Skeletal muscle satellite cell (primary cell): ENCODE results near the gene SPEF1.

ENCODE experiments used
- H3K27me3 ChIP-seq: 2 replicates; pipeline ENCODE4 v1.7.0; 2013; ENCODE audit warnings: low read length; ENCODE audit not compliant: control insufficient read depth, insufficient read depth
- H3K36me3 ChIP-seq: 2 replicates; pipeline ENCODE4 v1.7.0; 2013; ENCODE audit warnings: mild to moderate bottlenecking, control low read depth, low read length; ENCODE audit not compliant: insufficient read depth
- H3K4me1 ChIP-seq: 2 replicates; pipeline ENCODE4 v1.7.0; 2013; ENCODE audit warnings: low read length; ENCODE audit not compliant: control insufficient read depth, insufficient read depth
- H3K4me2 ChIP-seq: 2 replicates; pipeline ENCODE4 v1.7.0; 2013; ENCODE audit warnings: mild to moderate bottlenecking, low read length
- H3K4me3 ChIP-seq: 2 replicates; pipeline ENCODE4 v1.7.0; 2013; ENCODE audit warnings: low read length
- H3K9ac ChIP-seq: 2 replicates; pipeline ENCODE4 v1.7.0; 2013; ENCODE audit warnings: mild to moderate bottlenecking, low read depth, low read length, moderate library complexity
- H3K9me3 ChIP-seq: replicated peaks from 2 replicates; pipeline ENCODE4 v1.7.0; 2013; ENCODE audit warnings: mild to moderate bottlenecking, control low read depth, low read length

Gene SPEF1

GRCh38 chr20:3785240-3786125 is 4.2 kb upstream of the SPEF1 start:
- H3K36me3 ChIP-seq, result peaks cover 20% of the 10 kb centered on the region
- no peaks in the 10 kb centered on the region for H3K27me3 ChIP-seq
- H3K4me1 ChIP-seq, result peaks cover 40% of the 10 kb centered on the region
- no peaks in the 10 kb centered on the region for H3K9me3 ChIP-seq
- H3K9ac ChIP-seq, result peak overlapping the region; percentile 86
- H3K4me2 ChIP-seq, result peak overlapping the region; percentile 100
- H3K4me3 ChIP-seq, result peak overlapping the region; percentile 98

- Histone ChIP-seq H3K9me3 (no peaks in the 10 kb centered on the region), H3K27me3 (no peaks in the 10 kb centered on the region), H3K4me1 (peaks cover 40% of the 10 kb centered on the region), H3K4me2 (peak overlapping the region; percentile 100), H3K4me3 (peak overlapping the region; percentile 98), H3K9ac (peak overlapping the region; percentile 86), H3K36me3 (peaks cover 20% of the 10 kb centered on the region)
Measured at GRCh38 chr20:3784863-3785239, 3.6 kb upstream of the SPEF1 start.

GRCh38 chr20:3784216-3784853 is 3.1 kb upstream of the SPEF1 start:
- Histone ChIP-seq H3K4me3 (peak overlapping the region; percentile 98), H3K4me1 (peaks cover 40% of the 10 kb centered on the region), H3K36me3 (peaks cover 20% of the 10 kb centered on the region), H3K9me3 (no peaks in the 10 kb centered on the region), H3K9ac (peak overlapping the region; percentile 86), H3K27me3 (no peaks in the 10 kb centered on the region), H3K4me2 (peak overlapping the region; percentile 100)

- Histone ChIP-seq H3K9ac (peak overlapping the region; percentile 86), H3K4me2 (peak overlapping the region; percentile 100), H3K9me3 (no peaks in the 10 kb centered on the region), H3K4me1 (peaks cover 40% of the 10 kb centered on the region), H3K36me3 (peaks cover 20% of the 10 kb centered on the region), H3K27me3 (no peaks in the 10 kb centered on the region), H3K4me3 (peak overlapping the region; percentile 98)
Measured at GRCh38 chr20:3783511-3784195, 2.4 kb upstream of the SPEF1 start.

- peak overlapping the region; percentile 100 for H3K4me2 ChIP-seq
- H3K9ac ChIP-seq, result peak overlapping the region; percentile 9
- peaks cover 42% of the 10 kb centered on the region for H3K4me1 ChIP-seq
- H3K4me3 ChIP-seq, result no peak overlapping the region
- no peaks in the 10 kb centered on the region for H3K27me3 ChIP-seq
- H3K36me3 ChIP-seq, result peaks cover 20% of the 10 kb centered on the region
- no peaks in the 10 kb centered on the region for H3K9me3 ChIP-seq
Measured at GRCh38 chr20:3783068-3783489, 1.8 kb upstream of the SPEF1 start.

GRCh38 chr20:3782597-3782996 is 1.3 kb upstream of the SPEF1 start:
- Histone ChIP-seq H3K9me3 (no peaks in the 10 kb centered on the region), H3K4me3 (no peak overlapping the region), H3K36me3 (peaks cover 20% of the 10 kb centered on the region), H3K9ac (no peak overlapping the region), H3K27me3 (no peaks in the 10 kb centered on the region), H3K4me1 (peaks cover 47% of the 10 kb centered on the region), H3K4me2 (no peak overlapping the region)

- no peak overlapping the region for H3K4me2 ChIP-seq
- peaks cover 24% of the 10 kb centered on the region for H3K4me1 ChIP-seq
- no peaks in the 10 kb centered on the region for H3K27me3 ChIP-seq
- no peak overlapping the region for H3K9ac ChIP-seq
- no peak overlapping the region for H3K4me3 ChIP-seq
- H3K36me3 ChIP-seq, result peaks cover 6% of the 10 kb centered on the region
- H3K9me3 ChIP-seq, result no peaks in the 10 kb centered on the region
Measured at GRCh38 chr20:3778976-3779375, 2.3 kb downstream of the SPEF1 start.

GRCh38 chr20:3777716-3778629 is 3.3 kb downstream of the SPEF1 start:
- peak overlapping the region; percentile 72 for H3K9ac ChIP-seq
- peak overlapping the region; percentile 80 for H3K4me3 ChIP-seq
- H3K27me3 ChIP-seq, result no peaks in the 10 kb centered on the region

GRCh38 chr20:3777381-3777715 is 3.9 kb downstream of the SPEF1 start:
- H3K4me1 ChIP-seq, result peaks cover 17% of the 10 kb centered on the region
- H3K36me3 ChIP-seq, result no peaks in the 10 kb centered on the region
- peak overlapping the region; percentile 99 for H3K4me2 ChIP-seq
- peak overlapping the region; percentile 80 for H3K4me3 ChIP-seq
- no peaks in the 10 kb centered on the region for H3K27me3 ChIP-seq
- no peaks in the 10 kb centered on the region for H3K9me3 ChIP-seq
- peak overlapping the region; percentile 72 for H3K9ac ChIP-seq

More at GRCh38 chr20:3777716-3778629, 3.3 kb downstream of the SPEF1 start:
- H3K36me3 ChIP-seq, result no peaks in the 10 kb centered on the region
- H3K4me1 ChIP-seq, result peaks cover 17% of the 10 kb centered on the region
- H3K4me2 ChIP-seq, result peak overlapping the region; percentile 99
- H3K9me3 ChIP-seq, result no peaks in the 10 kb centered on the region

- Histone ChIP-seq H3K4me3 (no peak overlapping the region), H3K9me3 (no peaks in the 10 kb centered on the region), H3K9ac (no peak overlapping the region), H3K27me3 (no peaks in the 10 kb centered on the region), H3K36me3 (no peaks in the 10 kb centered on the region), H3K4me1 (peaks cover 12% of the 10 kb centered on the region), H3K4me2 (no peak overlapping the region)
Measured at GRCh38 chr20:3775457-3776108, 5.7 kb downstream of the SPEF1 start.
